Frontal cortex (tissue), 4 donors: ENCODE measurements around the gene HOGA1. TPM values are rescaled to one million over a fixed set of nuclear protein-coding genes. Genes with fewer than 3 reads are reported as not detected.

ENCODE experiments used
- DNase-seq, 2 donors: peaks; one replicate each; pipeline ENCODE4 v3.0.0; 2012; ENCODE audit warnings: low spot score in 2 of 2
- FAIRE-seq: peaks from 2 replicates; lab custom pipeline; 2012; peaks lifted over from hg19 to GRCh38; lab: Jason Lieb, UNC
- total RNA-seq: library from RNA; depleted of rRNA; stranded (reverse); fragments of >200 nt; gene quantifications from one replicate; pipeline ENCODE4 v1.2.3, GENCODE V29; 2014
- donor health status: control.
- donor health status: control.
- donor health status: control.

Gene HOGA1
- total RNA-seq = 0.41 TPM

DNA sequence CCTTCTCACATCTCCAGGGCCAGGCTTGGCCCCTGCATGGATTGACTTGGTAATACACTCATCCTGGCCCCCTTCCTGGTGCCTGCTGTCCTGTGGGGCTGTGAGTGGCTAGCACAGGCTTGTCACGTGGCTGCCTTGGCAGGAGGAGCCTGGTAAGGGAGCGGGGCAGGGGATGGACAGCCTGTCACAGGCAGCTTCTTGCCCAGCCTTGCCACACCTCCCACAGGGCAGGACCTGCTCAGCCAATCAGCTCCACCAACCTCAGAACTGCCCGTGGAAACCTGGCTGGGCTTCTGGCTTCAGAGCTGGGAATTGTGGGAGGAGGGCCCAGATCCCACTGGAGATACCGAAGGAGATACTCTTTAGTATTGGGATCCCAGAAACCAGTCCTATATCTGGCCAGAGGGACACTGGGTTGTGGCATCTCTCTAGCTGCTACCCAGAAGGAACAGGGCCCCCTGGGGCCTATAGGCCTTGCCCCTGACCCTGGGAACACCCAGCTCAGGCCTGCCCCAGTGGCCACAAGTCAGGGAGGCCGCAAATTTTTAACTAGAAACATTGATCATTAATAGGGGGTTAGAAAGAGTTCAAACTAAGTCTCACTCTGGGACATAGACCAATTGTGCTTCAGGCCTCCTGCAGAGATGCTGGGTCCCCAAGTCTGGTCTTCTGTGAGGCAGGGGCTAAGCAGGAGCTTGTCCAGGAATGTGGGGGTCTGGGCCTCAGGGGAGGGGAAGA is at the start of gene HOGA1:
TSS of gene HOGA1 (plus strand) at position 330 of the 738 bp plus-strand sequence. CDS start at position 645, 315 bp downstream.
- FAIRE-seq (no peak), DNase-seq (peak; percentile 82)

DNA sequence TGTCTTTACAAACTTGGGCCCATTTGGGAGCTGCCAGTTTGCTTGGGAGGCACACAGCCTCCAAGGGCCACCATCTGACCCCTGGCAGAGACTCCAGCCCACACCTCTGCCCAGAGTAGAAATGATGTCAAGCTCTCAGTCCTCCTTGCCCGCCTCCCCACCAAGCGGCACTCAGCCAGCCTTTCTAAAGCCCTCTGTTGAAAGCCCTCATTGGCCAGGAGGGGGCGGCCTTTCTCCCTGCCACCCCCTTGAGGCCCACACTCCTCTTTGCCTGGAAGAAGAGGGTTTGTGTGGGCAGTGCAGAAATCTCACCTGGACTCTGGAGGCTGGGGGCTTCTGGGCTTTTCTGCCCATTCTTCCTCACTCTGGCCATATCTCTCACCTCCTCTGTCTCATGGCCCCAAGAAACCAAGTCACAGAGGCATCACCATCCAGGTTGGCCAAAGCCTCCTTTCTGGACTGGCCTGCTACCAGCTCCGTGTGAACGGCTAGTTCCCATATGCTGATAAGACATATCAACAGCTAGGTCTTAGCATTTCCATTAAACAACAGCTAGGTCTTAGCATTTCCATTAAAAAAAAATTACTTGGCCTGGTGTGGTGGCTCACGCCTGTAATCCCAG is 49.3 kb upstream of the HOGA1 start:
- DNase-seq (peak; percentile 44), FAIRE-seq (no peak)

DNA sequence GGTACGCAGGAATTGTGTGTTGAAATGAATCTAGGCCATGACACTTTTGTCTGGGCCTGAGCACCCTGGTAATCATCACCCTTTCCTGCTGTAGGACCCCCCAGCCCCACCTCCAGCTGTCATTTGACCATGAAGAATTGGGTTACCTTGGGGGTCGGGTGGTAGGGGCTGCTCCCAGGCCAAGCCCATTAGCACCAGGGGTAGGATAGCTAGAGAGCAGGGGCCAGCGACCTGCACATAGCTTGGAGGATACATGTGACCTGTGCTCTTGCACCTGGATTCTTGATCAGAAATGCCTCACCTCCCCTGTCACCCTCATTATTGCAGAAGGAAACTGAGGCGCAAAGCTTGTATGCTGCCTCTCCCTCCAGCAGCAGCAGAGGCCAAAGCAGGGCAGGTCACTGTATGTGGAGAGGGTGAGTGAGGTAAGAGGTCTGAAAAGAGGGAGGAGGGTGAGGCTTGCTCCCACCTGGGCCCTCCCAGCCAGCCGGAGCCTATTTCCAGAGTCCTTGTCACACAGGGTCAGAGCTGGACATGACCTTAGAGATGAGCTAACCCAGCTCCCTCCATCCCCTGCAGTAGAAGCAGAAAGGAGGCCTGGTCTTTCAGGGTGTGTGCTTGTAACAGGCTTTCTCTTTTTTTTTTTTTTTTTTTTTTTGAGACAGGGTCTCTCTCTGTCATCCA is 46.9 kb upstream of the HOGA1 start:
- DNase-seq (no peak), FAIRE-seq (no peak)

DNA sequence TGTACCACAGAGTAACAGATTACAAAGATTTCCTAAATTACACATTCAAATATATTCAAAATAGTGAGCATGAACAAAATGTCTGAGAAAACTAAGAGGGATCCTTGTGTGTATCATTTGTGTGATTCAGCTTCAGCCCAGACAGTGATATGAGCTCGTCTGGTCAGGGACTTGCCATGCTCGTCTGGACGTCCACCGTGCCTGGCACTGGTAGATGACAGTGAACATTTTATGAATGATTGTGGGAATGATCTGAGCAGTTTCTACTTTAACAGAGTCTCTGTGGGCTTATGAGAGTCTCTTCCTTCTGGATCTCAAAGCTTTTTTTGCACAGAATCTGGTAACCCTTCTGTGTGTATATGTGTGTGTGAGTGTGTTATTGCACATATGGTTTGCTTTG is 45.8 kb upstream of the HOGA1 start:
- no peak for FAIRE-seq
- DNase-seq = no peak

DNA sequence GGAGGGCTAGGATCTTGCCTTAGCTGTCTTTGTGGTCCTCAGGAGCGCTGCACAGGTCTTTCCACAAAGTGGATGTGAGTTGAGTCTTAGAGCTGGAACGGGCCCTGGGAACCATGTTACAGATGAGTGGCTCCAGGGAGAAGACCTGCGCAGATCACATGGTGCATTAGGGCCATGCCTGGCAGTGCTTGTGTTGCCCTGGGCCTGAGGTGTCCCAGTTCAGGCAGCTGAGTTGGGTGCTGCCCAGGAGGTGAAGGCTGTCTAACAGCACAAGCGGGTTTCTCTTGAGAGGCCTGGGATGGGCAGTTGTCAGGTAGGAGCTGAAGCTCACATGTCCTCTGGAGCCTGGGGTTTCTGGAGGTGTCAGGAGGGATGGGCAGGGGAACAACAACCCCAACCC is 45.4 kb upstream of the HOGA1 start:
- DNase-seq = no peak
- FAIRE-seq = no peak

DNA sequence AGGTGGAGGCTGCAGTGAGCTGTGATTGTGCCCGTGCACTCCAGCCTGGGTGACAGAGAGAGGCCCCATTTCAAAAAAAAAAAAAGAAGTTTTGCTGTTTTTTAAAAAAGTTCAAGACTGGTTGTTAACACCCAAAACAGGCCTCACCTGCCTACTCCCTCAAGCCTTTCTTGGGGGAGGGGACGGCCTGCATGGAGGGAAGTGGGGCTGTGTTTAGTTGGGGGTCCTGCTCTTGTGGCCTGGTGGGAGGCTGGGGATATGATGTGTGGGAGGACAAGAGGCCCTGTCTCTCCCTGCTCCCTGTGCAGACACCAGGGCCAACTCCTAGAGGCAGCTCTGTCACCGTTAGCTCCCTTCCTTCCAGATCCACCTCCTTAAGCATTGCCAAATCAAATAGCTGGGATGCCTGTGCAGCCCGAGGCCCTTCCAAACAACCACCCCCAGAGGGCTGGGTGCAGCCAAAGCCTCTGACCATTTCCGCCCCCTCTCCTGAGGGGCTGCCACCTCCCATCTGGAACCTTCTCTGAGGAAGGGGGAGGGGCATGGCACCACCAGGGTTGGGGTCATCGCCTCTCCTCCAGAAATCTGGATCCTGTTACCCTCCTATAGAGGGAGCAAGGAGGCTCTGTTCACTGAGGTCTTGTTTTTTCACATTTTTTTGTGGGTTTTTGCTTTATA is 44.5 kb upstream of the HOGA1 start:
- no peak for DNase-seq

DNA sequence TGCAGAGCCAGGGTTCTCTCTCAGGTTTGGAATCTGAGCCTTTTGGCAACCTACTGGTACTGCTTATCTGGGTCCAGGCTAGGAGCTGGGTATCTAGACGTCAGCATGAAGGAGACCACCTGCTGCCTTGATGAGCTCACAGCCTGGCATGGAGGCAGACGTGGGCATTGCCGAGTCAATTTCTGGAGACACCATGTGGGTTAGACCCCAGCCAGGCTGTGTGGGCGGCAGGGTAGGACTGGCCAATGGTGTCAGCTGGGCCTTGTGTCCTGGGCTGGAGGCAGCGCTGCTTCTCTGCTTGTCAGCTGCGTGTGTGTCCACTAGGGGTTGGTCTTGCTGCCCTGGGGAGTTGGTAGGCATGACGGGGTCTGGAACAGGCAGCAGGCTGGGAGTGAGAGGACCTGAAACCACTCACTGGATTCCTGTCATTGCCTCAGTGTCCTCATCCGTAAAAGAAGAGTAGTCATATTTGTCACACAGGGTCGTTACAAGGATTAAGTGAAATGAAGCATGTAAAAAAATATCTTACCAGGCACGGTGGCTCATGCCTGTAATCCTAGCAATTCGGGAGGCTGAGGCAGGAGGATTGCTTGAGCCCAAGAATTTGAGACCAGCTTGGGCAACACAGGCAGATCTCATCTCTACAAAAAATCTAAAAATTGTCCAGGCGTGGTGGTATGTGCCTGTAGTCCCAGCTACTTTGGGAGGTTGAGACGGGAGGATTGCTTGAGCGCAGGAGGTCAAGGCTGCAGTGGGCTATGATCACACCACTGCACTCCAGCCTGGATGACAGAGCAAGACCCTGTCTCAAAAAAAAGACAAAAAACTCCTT is 43.3 kb upstream of the HOGA1 start:
- FAIRE-seq (no peak), DNase-seq (no peak)

More for the DNA sequence above, 44.5 kb upstream of the HOGA1 start:
- FAIRE-seq = no peak

DNA sequence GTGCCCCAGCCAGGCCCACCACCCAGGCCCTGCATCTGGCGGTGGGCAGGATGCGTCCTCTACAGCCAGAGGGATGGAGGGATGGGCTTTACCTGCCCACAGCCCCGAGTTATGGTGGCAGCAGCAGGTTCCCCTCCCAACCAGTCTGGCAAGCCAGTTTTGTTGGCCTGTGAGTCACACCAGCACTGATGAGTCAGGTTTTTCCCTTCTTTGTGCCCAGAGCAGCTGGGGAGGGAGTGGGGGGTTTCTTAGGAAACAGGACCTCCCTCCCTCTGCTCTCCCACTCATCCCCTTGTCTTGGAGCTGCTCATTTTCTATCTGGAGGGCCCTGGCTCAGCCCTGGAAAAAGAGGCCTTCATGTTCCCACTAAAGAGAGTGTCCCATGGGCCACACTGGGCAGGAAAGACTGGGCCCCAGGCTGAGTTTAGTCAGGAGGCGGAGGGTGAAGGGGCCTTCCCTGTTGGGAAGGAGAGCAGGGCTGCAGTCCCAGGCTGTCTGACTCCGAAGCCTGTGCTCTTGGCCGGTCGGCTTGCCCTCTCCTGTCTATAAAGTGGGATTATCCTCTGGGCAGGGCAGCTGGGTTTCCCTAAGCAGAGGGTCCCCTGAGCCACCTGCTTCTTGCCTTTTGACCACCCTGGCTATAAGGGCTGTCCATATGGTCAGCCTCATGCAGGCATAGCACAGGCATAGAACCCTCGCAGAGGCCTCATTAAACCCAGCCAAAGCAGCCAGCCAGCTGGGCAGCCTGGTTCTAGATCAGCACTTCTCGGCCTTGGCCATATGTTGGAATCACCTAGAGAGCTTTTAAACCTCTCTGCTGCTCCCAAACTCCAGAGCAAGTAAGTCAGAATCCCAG is 41.8 kb upstream of the HOGA1 start:
- DNase-seq (peak in 1 of 2 donors; percentile 56), FAIRE-seq (no peak)

DNA sequence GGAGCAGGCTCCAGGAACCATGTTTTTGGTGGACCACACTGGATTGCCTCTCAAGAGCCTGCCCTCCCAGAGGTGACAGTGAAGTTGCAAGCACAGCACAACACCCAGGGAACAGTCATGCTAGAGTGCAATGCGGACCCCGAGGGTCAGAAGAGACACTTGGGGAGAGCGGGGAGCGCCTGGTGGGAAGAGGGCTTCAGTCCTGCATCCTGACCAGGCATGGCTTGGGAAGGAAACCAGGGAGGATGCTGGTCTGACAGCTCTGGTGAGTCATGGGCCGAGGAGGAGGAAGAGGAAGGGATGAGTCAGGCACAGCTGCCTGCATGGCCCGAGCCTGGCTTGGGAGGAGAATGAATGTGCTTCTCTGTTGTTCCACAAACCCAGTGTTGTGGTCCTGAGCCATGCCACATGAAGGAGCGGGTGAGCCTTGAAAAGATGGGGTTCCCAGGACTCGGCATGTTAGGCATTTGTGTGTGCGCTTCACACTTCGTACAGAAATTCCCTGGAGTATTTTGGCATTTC is 41.1 kb upstream of the HOGA1 start:
- peak; percentile 68 to 87 for DNase-seq
- no peak for FAIRE-seq

DNA sequence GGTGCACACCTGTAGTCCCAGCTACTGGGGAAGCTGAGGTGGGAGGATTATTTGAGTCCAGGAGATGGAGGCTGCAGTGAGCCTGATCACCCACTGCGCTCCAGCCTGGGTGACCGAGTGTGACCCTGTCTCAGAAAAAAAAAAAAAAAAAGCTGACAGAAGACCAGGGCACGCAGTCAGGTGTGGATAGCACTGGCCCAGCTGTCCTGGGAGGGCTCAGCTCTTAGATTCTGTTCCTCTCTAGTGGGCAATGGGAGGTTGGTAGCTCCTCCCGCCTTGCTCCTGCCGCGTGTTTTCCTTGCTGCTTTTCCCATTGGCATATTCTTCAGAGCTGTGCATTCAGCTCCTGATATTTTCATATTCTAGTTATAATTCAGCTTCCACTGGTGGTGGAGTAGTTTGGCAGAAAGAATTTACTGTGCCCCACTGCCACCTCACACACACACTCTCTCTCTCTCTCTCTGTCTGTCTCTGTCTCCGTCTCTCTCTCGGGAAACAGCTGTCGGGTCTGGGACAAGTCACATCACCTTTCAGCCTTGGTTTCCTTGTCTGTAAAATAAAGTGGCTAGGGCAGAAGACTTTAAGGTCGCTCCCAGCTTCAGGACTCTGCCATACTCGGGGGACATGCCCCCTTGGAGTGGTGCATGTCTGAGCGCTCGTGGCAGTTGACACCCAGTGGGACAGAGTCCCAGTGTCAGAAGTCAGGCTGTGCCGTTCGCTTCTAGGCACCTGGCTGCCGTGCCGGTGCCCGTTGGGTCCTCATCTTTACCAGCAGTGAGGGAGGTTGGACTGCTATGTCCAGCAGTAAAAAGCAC is 37.5 kb upstream of the HOGA1 start:
- no peak for FAIRE-seq
- no peak for DNase-seq

DNA sequence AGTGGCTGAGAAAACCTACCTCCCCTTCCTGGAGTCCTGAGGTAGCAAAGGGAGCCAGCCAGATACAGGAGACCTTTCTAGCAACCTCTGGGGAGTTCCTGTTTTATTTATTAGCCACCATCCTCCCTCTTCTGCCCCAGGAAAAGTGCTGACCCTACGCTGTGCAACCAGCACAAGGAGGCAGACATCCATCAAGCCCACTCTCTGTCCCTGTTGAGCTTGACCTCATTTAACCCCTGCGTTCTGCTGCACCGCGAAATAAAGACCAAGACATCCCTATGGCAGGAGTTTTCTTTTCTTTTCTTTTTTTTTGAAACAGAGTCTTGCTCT is 37.0 kb upstream of the HOGA1 start:
- DNase-seq = no peak
- no peak for FAIRE-seq

DNA sequence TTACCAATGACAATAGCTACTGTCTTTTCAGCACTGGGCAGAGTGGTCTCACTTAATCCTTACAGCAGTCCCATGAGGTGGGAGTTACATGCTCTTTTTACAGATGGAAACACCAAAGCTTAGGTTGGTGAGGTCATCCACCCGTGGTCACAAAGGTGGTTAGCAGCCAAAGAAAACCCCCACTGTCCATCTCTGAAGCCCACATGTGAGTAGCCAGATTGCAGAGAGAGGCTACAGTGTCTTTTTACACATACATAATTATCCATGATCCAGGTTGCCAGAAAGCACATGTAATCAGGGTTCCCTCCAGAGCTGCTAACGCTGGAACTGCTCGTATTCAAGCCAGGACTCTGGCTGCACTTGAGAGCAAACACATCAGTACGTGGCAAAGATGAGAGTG is 36.2 kb upstream of the HOGA1 start:
- FAIRE-seq (no peak), DNase-seq (no peak)

DNA sequence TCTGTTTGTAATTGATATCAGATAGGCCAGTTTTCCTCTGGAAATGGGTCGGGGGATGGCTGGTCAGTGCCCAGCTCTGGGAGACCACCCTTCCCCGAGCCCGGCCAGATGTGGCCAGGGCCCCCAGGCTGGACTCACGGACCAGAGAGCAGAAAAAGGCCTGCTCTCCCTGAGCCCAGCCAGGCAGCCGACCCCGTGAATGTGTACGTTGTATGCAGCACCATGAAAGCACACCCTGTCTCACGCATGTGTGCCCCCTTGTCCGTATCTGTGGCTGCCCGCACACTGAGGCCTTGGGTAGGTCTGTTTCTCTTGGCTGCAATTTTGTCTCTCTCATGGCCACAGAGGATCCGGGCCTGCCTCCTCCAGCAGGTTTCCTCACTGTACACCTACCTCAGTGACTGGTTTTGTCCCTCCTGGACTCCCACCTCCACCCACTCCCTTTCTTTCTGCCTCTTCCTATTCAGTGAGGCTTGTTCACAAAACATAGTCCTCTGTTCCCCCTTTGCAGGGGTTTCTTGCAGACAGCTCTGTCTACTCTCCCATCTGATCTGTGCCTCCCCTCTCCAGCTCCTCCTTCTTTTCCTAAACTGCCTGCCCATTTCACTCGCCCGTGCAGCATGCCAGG is 35.2 kb upstream of the HOGA1 start:
- no peak for DNase-seq
- FAIRE-seq = no peak

DNA sequence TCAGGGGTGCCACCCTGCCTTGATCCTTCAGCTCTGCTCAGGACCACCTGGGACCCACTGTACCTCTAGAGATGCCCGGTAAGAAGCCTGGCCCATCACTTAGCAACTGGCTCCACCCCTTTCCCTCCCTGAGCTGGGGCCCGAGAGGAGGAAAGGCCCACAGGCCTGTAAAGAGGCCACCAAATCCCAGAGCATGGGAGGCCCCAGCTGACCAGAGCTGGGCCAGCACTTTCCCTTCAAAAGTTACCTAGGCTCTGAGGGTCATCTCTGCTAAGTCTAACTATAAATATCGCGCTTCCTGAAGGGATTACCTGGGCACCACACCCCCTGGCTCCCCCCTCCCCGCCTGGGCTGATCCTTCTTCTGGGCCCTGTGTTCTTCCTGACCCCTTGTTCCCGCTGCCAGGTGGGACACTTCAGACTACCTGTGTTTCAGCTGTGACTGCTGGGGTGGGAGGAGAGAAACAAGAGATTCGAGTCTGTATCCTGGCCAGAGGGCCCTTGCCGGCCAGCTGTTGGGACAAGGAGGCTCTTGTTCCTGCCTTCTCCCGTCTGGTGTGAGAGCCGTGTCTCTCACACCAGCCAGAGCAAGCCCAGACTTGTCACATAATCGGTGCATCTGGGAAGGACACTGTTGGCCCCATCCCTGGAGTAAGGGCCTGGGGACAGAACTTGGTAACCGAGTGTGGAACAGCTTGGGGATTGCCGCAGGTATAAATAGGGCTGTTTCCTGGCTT is 34.4 kb upstream of the HOGA1 start:
- no peak for DNase-seq
- no peak for FAIRE-seq

DNA sequence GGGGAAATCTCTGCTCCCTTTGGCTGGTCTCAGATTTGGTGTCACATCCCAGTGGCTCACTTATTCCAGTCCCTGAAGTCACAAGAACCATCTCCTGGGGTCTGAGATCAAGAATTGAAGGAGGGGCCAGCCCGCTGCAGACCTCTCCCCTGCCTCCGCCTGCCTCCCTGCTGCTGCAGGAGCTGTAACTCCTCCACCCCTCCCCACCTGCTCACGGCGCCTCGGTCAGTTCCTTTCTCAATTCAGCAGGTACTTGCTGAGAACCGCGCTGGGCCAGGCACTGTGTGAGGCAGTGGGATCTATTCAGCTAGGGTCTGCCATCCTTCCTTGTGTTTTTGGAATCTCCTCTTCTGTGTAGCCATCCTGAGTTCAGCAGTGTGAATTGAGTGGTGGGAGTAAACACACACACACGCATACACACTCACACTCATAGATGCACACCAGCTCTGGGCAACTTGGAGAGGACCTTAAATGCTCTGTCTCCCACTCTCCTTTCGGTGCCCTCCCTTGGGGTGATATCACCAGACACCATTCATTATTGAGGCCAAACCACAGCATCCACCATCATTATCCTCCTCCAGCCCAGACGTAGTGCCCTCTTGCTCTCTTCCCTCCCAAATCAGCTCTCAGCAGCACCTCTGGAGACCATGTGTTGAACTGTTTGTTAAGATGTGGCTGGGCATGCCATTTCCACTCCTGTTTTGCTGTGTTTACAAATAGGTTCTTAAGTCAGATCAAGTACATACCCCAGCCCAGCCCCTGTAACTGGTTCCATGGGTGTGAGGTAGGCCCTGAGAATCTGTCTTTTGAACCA is 33.6 kb upstream of the HOGA1 start:
- no peak for FAIRE-seq
- no peak for DNase-seq

DNA sequence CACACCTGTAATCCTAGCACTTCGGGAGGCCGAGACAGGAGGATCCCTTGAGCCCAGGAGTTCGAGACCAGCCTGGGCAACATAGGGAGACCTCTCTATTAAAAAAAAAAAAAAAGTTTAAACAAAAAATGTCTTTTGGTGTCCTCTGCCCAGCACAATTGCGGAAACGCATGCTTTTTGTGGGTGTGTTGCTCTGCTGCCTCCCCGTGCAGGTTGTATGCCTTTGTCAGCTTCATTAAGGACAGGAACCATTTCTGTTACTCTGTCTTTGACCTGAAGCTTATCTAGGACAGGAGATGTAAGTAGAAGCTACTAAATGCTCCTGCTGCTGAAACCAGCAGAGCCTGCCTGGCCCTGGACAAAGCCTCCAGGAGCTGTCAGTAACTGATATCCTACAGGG is 32.9 kb upstream of the HOGA1 start:
- no peak for FAIRE-seq
- no peak for DNase-seq
